Small intestine (tissue), 7 donors: ENCODE data around the gene NOBOX. TPM values are rescaled to one million over a fixed set of nuclear protein-coding genes. Genes with fewer than 3 reads are reported as not detected.

ENCODE experiments used
- DNase-seq, 2 donors: peaks; one replicate each; pipeline versions ENCODE4 v3.0.0 to v3.0.0-alpha.2; 2013
- FAIRE-seq: peaks from 2 replicates; lab custom pipeline; 2012; peaks lifted over from hg19 to GRCh38; lab: Jason Lieb, UNC
- H3K27ac ChIP-seq, 3 donors: one replicate each; pipeline ENCODE4 v1.5.1; 2013; ENCODE audit warnings: low read length in 2 of 3, mild to moderate bottlenecking in 2 of 3, control low read depth in 1 of 3, inconsistent platforms in 1 of 3, low read depth in 1 of 3, moderate library complexity in 1 of 3
- H3K27me3 ChIP-seq, 3 donors: one replicate each; pipeline ENCODE4 v1.6.1; 2013; ENCODE audit warnings: low read length in 3 of 3, inconsistent platforms in 1 of 3; ENCODE audit not compliant: control insufficient read depth in 3 of 3, insufficient read depth in 3 of 3
- H3K36me3 ChIP-seq, 3 donors: one replicate each; pipeline ENCODE4 v1.6.1; 2013; ENCODE audit warnings: low read length in 3 of 3, inconsistent platforms in 1 of 3, low read depth in 1 of 3, mild to moderate bottlenecking in 1 of 3, moderate library complexity in 1 of 3; ENCODE audit not compliant: control insufficient read depth in 3 of 3, insufficient read depth in 2 of 3
- H3K4me1 ChIP-seq, 3 donors: one replicate each; pipeline ENCODE4 v1.6.1; 2013; ENCODE audit warnings: low read length in 2 of 3, inconsistent platforms in 1 of 3, low read depth in 1 of 3, mild to moderate bottlenecking in 1 of 3, moderate library complexity in 1 of 3; ENCODE audit not compliant: control insufficient read depth in 3 of 3, insufficient read depth in 2 of 3
- H3K4me3 ChIP-seq, 3 donors: one replicate each; pipeline ENCODE4 v1.5.1; 2013; ENCODE audit warnings: low read length in 3 of 3, control low read depth in 1 of 3, inconsistent platforms in 1 of 3, low read depth in 1 of 3, mild to moderate bottlenecking in 1 of 3, moderate library complexity in 1 of 3
- H3K9me3 ChIP-seq, 2 donors: one replicate each; pipeline ENCODE4 v1.6.1; 2013; ENCODE audit warnings: low read depth in 1 of 2, low read length in 1 of 2; ENCODE audit not compliant: control insufficient read depth in 2 of 2, insufficient read depth in 1 of 2
- WGBS, 3 donors: extraction: QIAGEN DNeasy Blood & Tissue Kit; methylation state at CpG; one replicate each; pipeline ENCODE4 v1.1.7; 2013; 5-methylcytosine and 5-hydroxymethylcytosine counted together
- polyA plus RNA-seq, 4 donors: library from polyadenylated mRNA; stranded (reverse) in 3 of 4; unstranded in 1 of 4; fragments of 200-250 nt in 3 of 4; fragments of 120-200 nt in 1 of 4; gene quantifications; one replicate each; pipeline versions ENCODE4 v1.2.1 to v1.2.3, GENCODE V29; 2013
- donor health status: healthy with polysubstance abuse.
- donor health status: control.
- donor health status: control.
- donor health status: Bipolar disorder and iron deficiency.
- donor health status: healthy.

The NOBOX gene
- polyA plus RNA-seq, 4 donors, result 0.03 TPM; not detected in 3

DNA sequence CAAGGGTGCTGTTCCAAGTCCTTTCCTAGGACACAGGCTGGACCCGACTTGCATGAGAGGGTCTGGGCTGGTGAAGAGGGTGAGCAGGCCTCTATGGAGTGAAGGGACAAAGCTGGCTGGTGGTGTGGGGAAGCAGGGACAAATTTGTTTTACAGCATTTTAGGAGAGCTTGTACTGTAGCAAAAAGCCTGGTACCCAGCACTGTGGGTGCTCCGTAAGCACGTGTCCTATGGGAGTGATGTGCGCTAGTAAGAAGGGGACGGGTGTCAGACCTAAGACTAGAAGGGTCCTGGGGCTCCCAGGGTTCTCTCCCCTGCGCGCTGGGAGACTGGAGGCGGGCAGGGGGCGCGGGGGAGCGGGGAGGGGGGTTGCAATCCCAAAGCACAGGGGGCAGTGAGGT is 391 bp downstream of the NOBOX start:
- H3K4me1 ChIP-seq, result no peaks in the 10 kb centered on the region
- H3K27me3 ChIP-seq, result peaks cover 0 to 3% (median 0%) of the 10 kb centered on the region in 3 donors
- H3K9me3 ChIP-seq, result no peaks in the 10 kb centered on the region
- 93 to 99% (median 94%) methylated on average over 11 of the region's 11 CpGs for WGBS, 3 donors
- H3K27ac ChIP-seq, result no peak overlapping the region
- no peak for FAIRE-seq
- no peak overlapping the region for H3K4me3 ChIP-seq
- no peaks in the 10 kb centered on the region for H3K36me3 ChIP-seq
- DNase-seq, result no peak

GRCh38 chr7:144401490-144401889 is 2.0 kb downstream of the NOBOX start:
- DNase-seq (no peak), FAIRE-seq (no peak)
- Histone ChIP-seq H3K27me3 (peaks cover 0 to 3% (median 0%) of the 10 kb centered on the region in 3 donors), H3K27ac (no peak overlapping the region), H3K36me3 (no peaks in the 10 kb centered on the region), H3K4me3 (no peak overlapping the region), H3K4me1 (no peaks in the 10 kb centered on the region), H3K9me3 (no peaks in the 10 kb centered on the region)
- WGBS, 3 donors, result 58 to 70% (median 59%) methylated on average over 5 of the region's 5 CpGs

DNA sequence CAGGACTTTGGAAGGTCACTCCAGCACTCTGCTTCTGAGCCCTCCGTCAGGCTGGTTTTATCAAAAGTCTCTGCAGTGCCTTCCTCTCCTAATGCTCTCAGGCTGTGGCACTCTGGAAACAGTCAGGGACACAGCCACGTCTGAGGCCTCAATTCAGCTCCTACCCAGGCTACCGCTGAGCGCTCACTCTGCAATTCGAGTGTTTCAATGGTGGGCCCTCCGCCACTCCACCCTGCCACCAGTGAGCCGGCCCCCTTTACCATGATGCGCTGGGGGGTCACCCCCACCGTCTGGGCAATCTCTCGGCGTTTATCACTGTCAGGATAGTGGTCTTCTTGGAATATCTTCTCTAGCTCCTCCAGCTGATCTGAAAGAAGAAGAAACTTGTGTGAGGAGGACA is 3.5 kb downstream of the NOBOX start:
- no peak for DNase-seq
- FAIRE-seq, result no peak
- WGBS, 3 donors, result 86 to 87% (median 87%) methylated on average over 11 of the region's 11 CpGs
- no peaks in the 10 kb centered on the region for H3K4me1 ChIP-seq
- H3K36me3 ChIP-seq, result no peaks in the 10 kb centered on the region
- peaks cover 0 to 3% (median 0%) of the 10 kb centered on the region in 3 donors for H3K27me3 ChIP-seq
- H3K27ac ChIP-seq, result no peak overlapping the region
- H3K4me3 ChIP-seq, result no peak overlapping the region
- H3K9me3 ChIP-seq, result no peaks in the 10 kb centered on the region

GRCh38 chr7:144398911-144399310 is 4.6 kb downstream of the NOBOX start:
- no peaks in the 10 kb centered on the region for H3K4me1 ChIP-seq
- H3K4me3 ChIP-seq, result no peak overlapping the region
- H3K36me3 ChIP-seq, result no peaks in the 10 kb centered on the region
- DNase-seq, result no peak
- H3K9me3 ChIP-seq, result no peaks in the 10 kb centered on the region
- no peak overlapping the region for H3K27ac ChIP-seq
- FAIRE-seq, result no peak
- WGBS, 3 donors, result 86 to 88% (median 87%) methylated on average over 5 to 6 of the region's 6 CpGs
- H3K27me3 ChIP-seq, result peaks cover 0 to 3% (median 0%) of the 10 kb centered on the region in 3 donors

GRCh38 chr7:144398291-144398690 is 5.2 kb downstream of the NOBOX start:
- no peak for DNase-seq
- 81 to 86% (median 84%) methylated on average over 9 of the region's 9 CpGs for WGBS, 3 donors
- H3K36me3 ChIP-seq, result no peaks in the 10 kb centered on the region
- no peaks in the 10 kb centered on the region for H3K9me3 ChIP-seq
- H3K27ac ChIP-seq, result no peak overlapping the region
- no peak for FAIRE-seq
- no peak overlapping the region for H3K4me3 ChIP-seq
- H3K27me3 ChIP-seq, result peaks cover 0 to 3% (median 0%) of the 10 kb centered on the region in 3 donors
- no peaks in the 10 kb centered on the region for H3K4me1 ChIP-seq

DNA sequence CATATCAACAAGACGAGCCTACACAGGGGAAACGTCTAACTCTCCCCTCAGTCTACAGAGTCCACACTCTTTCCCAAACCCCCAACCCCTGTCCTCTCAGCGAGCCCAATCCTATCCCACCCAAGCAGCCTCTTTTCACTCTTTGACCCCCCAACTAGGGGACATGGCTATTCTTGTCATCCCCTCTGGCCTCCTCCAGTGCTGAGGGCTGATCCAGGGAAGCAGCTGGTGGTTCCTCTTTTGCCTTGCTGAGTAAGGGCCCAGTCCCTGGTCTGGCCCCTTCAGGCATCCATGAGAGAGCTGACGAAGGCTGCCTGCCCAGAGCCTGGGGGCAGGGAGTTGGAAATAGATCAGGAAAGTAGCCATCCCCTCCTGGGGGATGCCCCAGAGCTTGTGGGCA is 6.4 kb downstream of the NOBOX start:
- H3K4me1 ChIP-seq, result no peaks in the 10 kb centered on the region
- H3K27ac ChIP-seq, result no peak overlapping the region
- no peaks in the 10 kb centered on the region for H3K27me3 ChIP-seq
- DNase-seq, result no peak
- no peak overlapping the region for H3K4me3 ChIP-seq
- no peak for FAIRE-seq
- no peaks in the 10 kb centered on the region for H3K9me3 ChIP-seq
- no peaks in the 10 kb centered on the region for H3K36me3 ChIP-seq
- 80 to 87% (median 82%) methylated on average over 4 of the region's 4 CpGs for WGBS, 3 donors

DNA sequence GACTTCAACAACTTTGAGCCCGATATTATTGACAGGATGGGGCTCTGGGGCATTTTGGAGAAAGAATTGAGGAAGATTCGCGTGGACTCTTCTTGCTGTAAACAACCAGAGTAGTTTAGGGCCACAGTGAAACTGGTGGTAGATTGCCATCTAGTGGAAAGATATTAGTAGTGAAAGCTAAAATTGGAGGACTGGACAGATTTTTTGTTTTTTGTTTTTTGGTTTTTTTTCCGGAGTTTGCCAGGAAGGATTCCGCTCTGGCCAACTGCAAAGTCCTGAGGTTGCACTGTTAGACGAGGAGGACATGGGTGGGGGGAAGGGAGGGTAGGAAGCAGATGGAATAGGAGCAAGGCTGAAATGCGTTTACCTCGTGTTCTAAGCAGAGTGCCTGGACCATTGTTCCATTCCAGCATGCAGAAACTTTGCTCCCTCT is 11.7 kb downstream of the NOBOX start:
- Histone ChIP-seq H3K27me3 (no peaks in the 10 kb centered on the region), H3K27ac (no peak overlapping the region), H3K4me3 (no peak overlapping the region), H3K4me1 (no peaks in the 10 kb centered on the region), H3K36me3 (no peaks in the 10 kb centered on the region), H3K9me3 (no peaks in the 10 kb centered on the region)
- DNase-seq (peak; percentile 48 to 63), FAIRE-seq (no peak)
- WGBS, 3 donors, result 3 to 7% (median 6%) methylated on average over 8 of the region's 8 CpGs

DNA sequence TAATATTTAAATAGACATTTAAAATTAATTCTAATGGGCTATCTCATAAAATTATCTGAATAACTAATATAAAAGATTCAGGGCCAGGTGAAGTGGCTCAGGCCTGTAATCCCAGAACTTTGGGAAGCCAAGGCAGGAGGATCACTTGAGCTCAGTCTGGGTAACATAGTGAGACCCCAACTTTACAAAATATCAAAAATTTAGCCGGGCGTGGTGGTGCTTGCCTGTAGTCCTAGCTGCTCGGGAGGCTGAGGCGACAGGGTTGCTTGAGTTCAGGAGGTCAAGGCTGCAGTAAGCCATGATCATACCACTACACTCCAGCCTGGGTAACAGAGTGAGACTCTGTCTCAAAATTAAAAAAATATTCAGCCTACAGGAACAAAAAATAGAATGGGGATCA is 12.5 kb downstream of the NOBOX start:
- DNase-seq, result no peak
- H3K4me1 ChIP-seq, result peaks cover 0 to 2% (median 0%) of the 10 kb centered on the region in 3 donors
- no peak for FAIRE-seq
- no peaks in the 10 kb centered on the region for H3K36me3 ChIP-seq
- no peak overlapping the region for H3K4me3 ChIP-seq
- H3K9me3 ChIP-seq, result no peaks in the 10 kb centered on the region
- no peaks in the 10 kb centered on the region for H3K27me3 ChIP-seq
- H3K27ac ChIP-seq, result no peak overlapping the region
- 94 to 96% (median 95%) methylated on average over 4 of the region's 4 CpGs for WGBS, 3 donors

GRCh38 chr7:144390481-144390880 is 13.0 kb downstream of the NOBOX start:
- no peaks in the 10 kb centered on the region for H3K27me3 ChIP-seq
- no peaks in the 10 kb centered on the region for H3K9me3 ChIP-seq
- WGBS, 3 donors, result 72 to 78% (median 73%) methylated on average over 7 of the region's 7 CpGs
- peaks cover 0 to 5% (median 0%) of the 10 kb centered on the region in 3 donors for H3K4me1 ChIP-seq
- no peak for FAIRE-seq
- H3K27ac ChIP-seq, result no peak overlapping the region
- H3K4me3 ChIP-seq, result no peak overlapping the region
- H3K36me3 ChIP-seq, result no peaks in the 10 kb centered on the region
- no peak for DNase-seq
